ENCODE measurements around the gene CDON.

The CDON gene

DNA sequence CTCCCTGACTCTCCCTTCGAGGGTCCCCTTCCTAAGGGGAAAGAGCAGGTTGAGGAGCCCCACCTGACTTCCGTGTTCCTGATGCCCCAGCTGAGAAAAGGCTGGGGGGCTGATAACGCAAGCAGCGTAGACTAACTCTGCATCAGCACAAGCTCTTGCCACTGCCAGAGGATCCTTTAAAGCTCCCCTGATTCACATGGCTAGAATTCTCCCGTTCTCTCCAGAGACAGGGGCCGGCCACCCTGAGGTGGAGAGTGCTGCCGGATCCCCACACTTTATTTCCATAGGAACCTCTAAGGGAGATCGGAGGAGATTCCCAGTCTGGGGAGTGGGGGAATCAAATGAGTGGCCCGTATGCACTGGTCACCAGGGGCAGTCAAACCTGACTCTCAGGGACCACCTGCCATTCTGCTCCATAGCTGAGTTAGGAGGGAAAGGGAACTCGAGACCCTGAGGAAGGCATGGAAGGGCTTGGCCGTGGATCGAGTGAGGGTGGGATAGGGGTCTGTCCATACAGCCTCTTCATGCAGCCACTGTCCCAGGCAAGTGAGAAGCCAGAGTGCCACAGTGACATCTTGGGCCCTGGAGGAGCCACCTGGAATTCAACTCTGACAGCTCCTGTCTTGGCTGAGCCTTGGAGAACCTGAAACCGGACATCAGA, 118.2 kb downstream of the CDON start:
- DNase-seq (ENCODE audit: low spot score): no peak

- DNase-seq (ENCODE audit: low spot score): no peak
These were observed 118.9 kb downstream of the CDON start for GRCh38 chr11:125943661-125944349.

GRCh38 chr11:125942771-125943428, 119.8 kb downstream of the CDON start:
- no peak for DNase-seq (ENCODE audit: low spot score)

DNA sequence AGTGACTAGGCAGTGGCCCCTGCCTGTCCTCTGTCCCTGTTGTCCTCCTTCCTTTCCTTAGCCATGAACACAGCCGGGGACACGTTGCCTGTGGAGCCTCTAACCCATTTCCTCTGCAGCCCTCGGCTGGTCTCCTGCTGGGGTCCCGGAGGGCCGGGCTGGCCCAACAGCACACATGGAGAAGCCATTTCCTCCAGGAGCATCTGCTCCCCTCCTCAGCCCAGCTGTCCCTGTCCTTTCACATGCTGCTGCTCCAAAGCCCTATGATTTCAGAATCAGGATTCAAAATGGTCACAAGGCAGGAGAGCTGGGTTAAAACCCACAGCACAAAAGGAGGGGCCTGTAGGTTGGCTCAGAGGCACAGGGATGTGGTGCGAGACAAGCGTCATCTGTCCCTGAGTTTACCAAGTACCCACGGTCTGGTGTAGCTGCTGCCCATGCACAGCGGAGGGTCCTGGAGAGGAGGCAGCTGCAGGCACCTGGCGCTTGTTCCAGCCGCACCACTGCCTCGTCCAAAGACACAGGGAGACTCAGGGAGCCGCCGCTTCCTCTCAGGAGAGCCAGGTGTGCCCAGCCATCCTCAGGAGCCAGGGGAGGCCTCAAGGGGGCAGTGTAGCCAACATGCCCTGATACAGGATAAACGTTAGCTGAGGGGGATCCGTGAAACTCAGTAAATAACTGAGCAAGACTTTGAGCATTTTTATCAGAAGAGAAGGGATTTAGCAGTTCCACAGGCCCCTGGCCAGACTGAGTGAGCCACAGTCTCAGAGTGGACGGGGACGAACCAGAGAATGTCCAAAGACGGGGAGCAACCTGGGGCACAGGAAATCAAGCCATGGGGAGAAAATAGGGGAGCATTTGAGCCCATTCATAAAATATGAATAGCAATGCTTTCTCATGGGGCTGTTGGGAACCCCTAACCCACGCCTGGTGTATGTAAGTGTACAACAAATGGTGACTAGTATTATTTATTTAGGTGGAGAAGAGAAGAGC, 120.8 kb downstream of the CDON start:
- peak; percentile 69 for DNase-seq (ENCODE audit: low spot score)

GRCh38 chr11:125941267-125941618, 121.4 kb downstream of the CDON start:
- no peak for DNase-seq (ENCODE audit: low spot score)

DNA sequence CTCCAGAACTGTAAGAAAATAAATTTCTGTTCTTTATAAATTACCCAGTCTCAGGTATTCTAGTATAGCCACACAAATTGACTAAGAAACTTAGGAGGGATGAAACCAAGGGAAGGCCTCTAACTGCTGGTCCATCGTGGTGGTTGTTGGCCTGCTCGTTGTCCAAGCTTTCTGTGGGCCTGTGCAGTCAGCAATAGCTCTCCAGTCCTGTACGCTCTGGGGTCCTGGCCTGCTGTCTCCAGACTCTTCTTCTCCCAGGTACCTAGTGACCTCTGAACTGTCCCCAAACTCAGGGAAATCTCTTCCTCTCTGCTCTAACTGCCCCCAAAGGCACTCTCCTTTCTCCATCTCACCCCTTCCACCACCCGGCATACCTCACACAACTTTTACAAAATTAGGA, 122.5 kb downstream of the CDON start:
- no peak for DNase-seq (ENCODE audit: low spot score)

DNA sequence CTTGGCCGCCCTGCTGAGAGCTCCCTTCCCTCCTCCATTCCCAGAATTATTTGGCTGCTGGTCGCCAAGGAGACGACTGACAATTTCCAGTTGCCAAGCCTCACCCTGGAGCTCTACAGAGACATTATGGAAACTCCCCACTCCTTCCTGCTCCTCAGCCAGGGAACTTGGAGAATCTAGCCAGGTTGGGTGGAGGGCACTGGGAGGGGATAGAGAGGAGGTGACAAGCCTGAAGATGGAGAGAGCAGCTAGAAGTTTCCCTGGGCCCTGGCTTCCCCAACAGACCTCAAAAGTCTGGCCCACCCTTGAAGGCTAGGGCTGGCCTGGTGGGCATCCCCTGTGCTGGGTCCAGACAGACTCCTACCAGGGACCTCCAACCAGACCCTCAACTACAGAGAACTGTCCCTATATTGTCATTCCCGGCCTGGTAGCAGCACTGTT, 123.6 kb downstream of the CDON start:
- DNase-seq (ENCODE audit: low spot score): no peak

DNA sequence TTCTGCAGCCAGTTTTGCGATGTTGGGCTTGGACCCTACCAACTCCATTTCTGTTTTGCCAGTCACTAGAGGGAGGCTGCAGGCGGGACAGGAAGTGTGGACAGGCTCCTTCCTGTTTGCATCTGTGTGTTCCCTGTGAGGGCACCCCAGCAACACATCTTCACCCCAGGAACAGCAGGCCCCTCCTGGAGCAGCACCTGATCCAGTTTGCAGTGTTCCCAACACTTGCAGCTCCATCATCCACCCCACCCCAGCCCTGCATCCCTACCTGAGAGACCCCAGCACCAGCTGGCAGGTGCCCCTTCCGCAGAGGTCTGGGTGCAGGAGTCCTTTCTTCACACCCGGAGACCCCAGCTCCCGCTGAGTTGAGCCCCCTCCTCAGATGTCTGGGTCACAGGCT, 124.2 kb downstream of the CDON start:
- no peak for DNase-seq (ENCODE audit: low spot score)

- DNase-seq (ENCODE audit: low spot score): no peak
These were observed 127.0 kb downstream of the CDON start for GRCh38 chr11:125935618-125936199.

GRCh38 chr11:125935056-125935455, 127.6 kb downstream of the CDON start:
- DNase-seq (ENCODE audit: low spot score): no peak

- DNase-seq (ENCODE audit: low spot score): no peak
These were observed 128.2 kb downstream of the CDON start for GRCh38 chr11:125934473-125934872.

GRCh38 chr11:125933030-125933813, 129.4 kb downstream of the CDON start:
- DNase-seq (ENCODE audit: low spot score): no peak

DNA sequence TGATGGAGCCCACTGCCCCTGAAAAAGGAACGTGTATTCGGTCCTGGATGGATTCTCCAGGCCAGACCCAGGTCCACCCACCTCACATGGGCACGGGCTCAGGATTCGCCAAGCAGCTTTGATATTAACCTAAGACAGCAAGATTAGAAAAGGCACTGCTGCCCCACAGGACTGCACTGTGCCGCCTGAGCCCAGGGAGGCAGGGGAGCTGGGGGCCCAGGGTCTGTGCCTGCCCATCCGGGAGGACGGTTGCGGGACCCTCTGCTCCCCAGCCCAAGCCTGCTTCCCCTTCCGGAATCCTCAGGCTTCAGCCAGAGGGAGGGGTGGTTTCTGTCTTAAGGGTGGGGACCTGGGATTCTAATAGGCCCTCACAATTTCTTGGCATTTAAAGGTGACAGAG, 130.4 kb downstream of the CDON start:
- no peak for DNase-seq (ENCODE audit: low spot score)

- DNase-seq (ENCODE audit: low spot score): no peak
These were observed 131.0 kb downstream of the CDON start for GRCh38 chr11:125931668-125932067.

DNA sequence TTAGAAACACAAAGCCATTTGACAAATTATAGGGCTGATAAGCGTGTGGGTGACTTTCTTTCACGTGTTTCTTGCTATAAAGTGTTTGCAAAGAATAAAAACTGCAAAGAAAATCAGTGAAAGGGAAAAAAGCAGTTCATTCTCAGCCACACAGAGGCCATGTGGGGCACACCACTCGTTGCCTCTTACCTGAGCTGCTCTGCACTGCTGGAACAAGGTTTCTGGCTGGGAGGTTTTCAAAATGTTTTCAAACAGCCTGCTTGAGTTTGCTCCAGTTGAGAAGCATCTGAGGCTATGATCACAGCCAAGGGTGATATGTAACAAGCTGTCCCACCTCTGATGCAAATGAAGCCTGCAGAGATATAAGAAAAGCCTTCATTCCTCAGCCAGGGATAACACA, 131.6 kb downstream of the CDON start:
- no peak for DNase-seq (ENCODE audit: low spot score)

DNA sequence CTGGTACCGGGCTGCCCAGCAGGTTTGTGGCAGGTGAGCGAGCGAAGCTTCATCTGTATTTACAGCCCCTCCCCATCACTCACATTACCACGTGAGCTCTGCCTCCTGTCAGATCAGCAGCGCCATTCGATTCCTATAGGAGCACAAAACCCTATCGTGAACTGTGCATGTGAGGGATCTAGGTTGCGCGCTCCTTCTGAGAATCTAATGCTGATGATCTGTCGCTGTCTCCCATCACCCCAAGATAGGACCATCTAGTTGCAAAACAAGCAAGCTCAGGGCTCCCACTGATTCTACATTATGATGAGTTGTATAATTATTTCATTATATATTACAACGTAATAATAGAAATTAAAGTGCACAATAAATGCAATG, 132.6 kb downstream of the CDON start:
- no peak for DNase-seq (ENCODE audit: low spot score)

DNA sequence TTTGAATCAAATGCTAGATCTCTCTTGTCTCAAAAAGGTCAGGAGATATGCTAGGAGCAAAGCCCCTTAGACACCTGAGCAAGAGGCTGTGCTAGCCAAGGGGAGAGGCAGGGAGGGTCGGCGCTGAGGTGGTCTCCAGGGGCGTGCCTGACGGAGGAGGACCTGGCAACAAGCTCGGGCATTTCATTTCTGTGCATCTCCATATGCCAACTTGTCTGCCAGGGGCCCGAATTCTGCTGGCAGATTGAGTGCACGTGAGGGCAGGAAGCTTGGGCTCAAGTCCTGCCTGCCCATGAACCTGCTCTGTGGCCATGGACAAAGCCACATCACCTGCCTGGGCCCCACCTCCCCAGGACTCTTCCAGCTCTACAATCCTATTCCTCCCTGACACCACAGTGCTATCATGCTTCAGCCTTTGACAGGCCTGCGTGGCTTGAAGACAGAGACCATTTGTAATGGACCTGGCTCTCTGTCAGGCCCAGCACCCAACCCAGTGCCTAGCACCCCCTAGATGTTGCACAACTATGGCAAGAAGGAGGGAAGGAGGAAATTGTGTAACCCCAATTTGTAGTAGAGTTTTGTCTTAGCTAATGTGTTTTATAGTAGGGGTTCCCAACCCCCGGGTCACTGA, 133.1 kb downstream of the CDON start:
- no peak for DNase-seq (ENCODE audit: low spot score)

DNA sequence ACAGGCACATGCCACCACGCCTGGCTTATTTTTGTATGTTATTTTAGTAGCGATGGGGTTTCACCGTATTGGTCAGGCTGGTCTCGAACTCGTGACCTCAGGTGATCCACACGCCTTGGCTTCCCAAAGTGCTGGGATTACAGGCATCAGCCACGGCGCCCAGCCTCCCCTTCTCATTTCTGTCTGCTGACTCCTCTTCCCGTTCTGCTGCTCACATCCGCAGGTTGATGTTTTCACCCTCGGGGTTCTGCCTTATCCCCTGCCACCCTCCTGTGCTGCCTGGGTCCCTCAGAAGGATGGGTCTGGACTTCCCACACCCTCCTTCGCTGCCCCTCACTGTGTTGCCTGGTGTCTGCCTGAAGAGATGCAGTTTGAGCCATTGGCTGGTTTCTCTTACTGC, 136.0 kb downstream of the CDON start:
- DNase-seq (ENCODE audit: low spot score): no peak

DNA sequence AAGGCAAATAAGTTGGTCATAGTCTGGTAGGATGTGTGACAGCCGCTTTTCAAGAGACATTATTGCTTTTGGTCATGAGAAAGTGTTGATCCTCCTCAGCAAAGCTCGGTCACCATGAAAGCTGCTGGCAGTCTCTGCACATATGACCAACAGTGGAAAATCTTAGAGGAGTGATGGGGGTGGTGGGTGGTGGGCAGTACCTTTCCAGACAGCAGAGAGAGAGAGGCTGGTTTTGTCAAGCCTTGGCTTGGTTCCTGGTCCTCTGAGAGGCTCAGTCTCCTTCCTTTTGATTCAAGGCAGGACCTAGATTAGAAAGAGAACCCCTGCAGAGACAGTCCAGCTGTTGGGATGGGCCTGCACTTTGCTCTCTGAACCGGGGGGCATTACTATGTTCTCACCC, 136.9 kb downstream of the CDON start:
- DNase-seq (ENCODE audit: low spot score): no peak

GRCh38 chr11:125925247-125925740, 137.4 kb downstream of the CDON start:
- no peak for DNase-seq (ENCODE audit: low spot score)
